Fibroblast of the aortic adventitia (primary cell): ENCODE data around the gene ZNF33A. TPM values are rescaled to one million over a fixed set of nuclear protein-coding genes. Genes with fewer than 3 reads are reported as not detected.
"Not testable (repeated sequence)": the region's sequence is repeated elsewhere in the genome, so short reads cannot be mapped to it uniquely, and the experiment has no call there.

Experiments
- DNase-seq: peaks from one replicate; pipeline ENCODE4 v3.0.0-alpha.2; 2010; ENCODE audit warnings: low read depth
- H3K4me3 ChIP-seq: 2 replicates; pipeline ENCODE4 v1.5.1; 2011; ENCODE audit warnings: low read depth, mild to moderate bottlenecking, control low read depth, low read length, moderate library complexity
- CTCF ChIP-seq: IDR thresholded peaks from 2 replicates; pipeline ENCODE4 v1.5.1; 2011; ENCODE audit warnings: mild to moderate bottlenecking, low read length, control low read depth, inconsistent platforms; ENCODE audit not compliant: insufficient read depth
- total RNA-seq: library from RNA; depleted of rRNA; stranded (reverse); fragments of >200 nt; gene quantifications from 2 replicates; pipeline ENCODE4 v1.2.3, GENCODE V29; 2012; ENCODE audit warnings: low replicate concordance

Gene ZNF33A
- total RNA-seq, 1 donor, result 19.3 TPM

GRCh38 chr10:38016354-38016753 is 5.9 kb downstream of the ZNF33A start:
- DNase-seq, result no peak
- TF ChIP-seq CTCF, result no peak
- H3K4me3 ChIP-seq, result no peak overlapping the region

GRCh38 chr10:38019124-38019523 is 8.6 kb downstream of the ZNF33A start:
- not testable (repeated sequence) for DNase-seq, H3K4me3 ChIP-seq

- DNase-seq, result no peak
These were observed 14.8 kb downstream of the ZNF33A start for GRCh38 chr10:38025283-38025682.

GRCh38 chr10:38027986-38028385 is 17.5 kb downstream of the ZNF33A start:
- TF ChIP-seq CTCF, result no peak
- no peak for DNase-seq
- H3K4me3 ChIP-seq, result no peak overlapping the region

More at GRCh38 chr10:38025283-38025682, 14.8 kb downstream of the ZNF33A start:
- H3K4me3 ChIP-seq, result no peak overlapping the region
- TF ChIP-seq CTCF, result no peak

- no peak overlapping the region for H3K4me3 ChIP-seq
- TF ChIP-seq CTCF, result no peak
- DNase-seq, result peak; percentile 43
These were observed 22.4 kb downstream of the ZNF33A start for GRCh38 chr10:38032886-38033285.

GRCh38 chr10:38038107-38038931 is 27.8 kb downstream of the ZNF33A start:
- H3K4me3 ChIP-seq, result no peak overlapping the region
- TF ChIP-seq CTCF, result no peak
- DNase-seq, result peak; percentile 10

- TF ChIP-seq CTCF, result no peak
- no peak for DNase-seq
- no peak overlapping the region for H3K4me3 ChIP-seq
These were observed 28.4 kb downstream of the ZNF33A start for GRCh38 chr10:38038932-38039245.
